GM18867 (cell line): ENCODE measurements around the gene PALLD.

Source experiments
- ATAC-seq: cut with Tn5 transposase; IDR thresholded peaks from one replicate; pipeline ENCODE4 v1.9.1; 2021; ENCODE audit warnings: mild to moderate bottlenecking, moderate library complexity; ENCODE audit not compliant: unreplicated experiment

Gene PALLD

GRCh38 chr4:168553714-168554370 lies 57.0 kb downstream of the PALLD start:
- ATAC-seq: no peak

GRCh38 chr4:168555437-168555836 lies 58.6 kb downstream of the PALLD start:
- no peak for ATAC-seq

- ATAC-seq: no peak
These were observed 60.8 kb downstream of the PALLD start for GRCh38 chr4:168557658-168558057.

- ATAC-seq: no peak
These were observed 61.7 kb downstream of the PALLD start for GRCh38 chr4:168558599-168558998.

- ATAC-seq: no peak
These were observed 63.6 kb downstream of the PALLD start for GRCh38 chr4:168560184-168561180.

- ATAC-seq: no peak
These were observed 65.3 kb downstream of the PALLD start for GRCh38 chr4:168562041-168562571.

- ATAC-seq: no peak
These were observed 67.2 kb downstream of the PALLD start for GRCh38 chr4:168564023-168564422.

- no peak for ATAC-seq
These were observed 68.3 kb downstream of the PALLD start for GRCh38 chr4:168565130-168565529.

- no peak for ATAC-seq
These were observed 69.9 kb downstream of the PALLD start for GRCh38 chr4:168566726-168567125.

GRCh38 chr4:168569066-168569930 lies 72.4 kb downstream of the PALLD start:
- ATAC-seq: no peak

GRCh38 chr4:168569931-168570276 lies 73.1 kb downstream of the PALLD start:
- no peak for ATAC-seq

GRCh38 chr4:168570466-168570865 lies 73.6 kb downstream of the PALLD start:
- no peak for ATAC-seq

- ATAC-seq: no peak
These were observed 75.2 kb downstream of the PALLD start for GRCh38 chr4:168572002-168572401.

GRCh38 chr4:168573870-168574269 lies 77.0 kb downstream of the PALLD start:
- ATAC-seq: no peak

GRCh38 chr4:168574581-168575295 lies 77.9 kb downstream of the PALLD start:
- no peak for ATAC-seq

GRCh38 chr4:168575473-168575872 lies 78.6 kb downstream of the PALLD start:
- ATAC-seq: no peak

GRCh38 chr4:168577624-168578023 lies 80.8 kb downstream of the PALLD start:
- no peak for ATAC-seq

- ATAC-seq: no peak
These were observed 83.4 kb downstream of the PALLD start for GRCh38 chr4:168580228-168580627.

- peak; percentile 50 for ATAC-seq
These were observed 87.5 kb downstream of the PALLD start for GRCh38 chr4:168584321-168584771.
